SU-DHL-6 (cell line): ENCODE measurements around the gene CEND1.

Experiments used
- EZH2phosphoT487 ChIP-seq: fragments of 200-600 bp; sonication (generic), shearing (Covaris generic); conservative IDR thresholded peaks from 2 replicates; pipeline ENCODE4 v1.6.1; 2018; ENCODE audit warnings: mild to moderate bottlenecking, antibody characterized with exemption, low read length, moderate library complexity, mixed read lengths
- TF ChIP-seq, protein P1 (sequence below): fragments of 200-600 bp; sonication (generic); IDR thresholded peaks from one replicate; pipeline ENCODE4 v1.5.1; 2017; ENCODE audit warnings: antibody characterized with exemption, mild to moderate bottlenecking, low read length, moderate library complexity; ENCODE audit not compliant: insufficient read depth, poor library complexity, severe bottlenecking

DNA sequence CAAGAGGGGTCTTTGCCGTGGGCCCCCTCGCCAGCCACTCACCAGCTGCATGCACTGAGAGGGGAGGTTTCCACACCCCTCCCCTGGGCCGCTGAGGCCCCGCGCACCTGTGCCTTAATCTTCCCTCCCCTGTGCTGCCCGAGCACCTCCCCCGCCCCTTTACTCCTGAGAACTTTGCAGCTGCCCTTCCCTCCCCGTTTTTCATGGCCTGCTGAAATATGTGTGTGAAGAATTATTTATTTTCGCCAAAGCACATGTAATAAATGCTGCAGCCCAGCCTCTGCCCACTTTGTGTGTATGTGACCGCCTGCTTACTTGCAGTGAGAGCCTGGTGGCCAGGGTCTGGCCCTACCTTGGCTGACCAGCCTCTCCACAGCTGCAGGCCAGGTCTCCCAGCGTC, 35.1 kb upstream of the CEND1 start:
- TF ChIP-seq, protein P1, sequence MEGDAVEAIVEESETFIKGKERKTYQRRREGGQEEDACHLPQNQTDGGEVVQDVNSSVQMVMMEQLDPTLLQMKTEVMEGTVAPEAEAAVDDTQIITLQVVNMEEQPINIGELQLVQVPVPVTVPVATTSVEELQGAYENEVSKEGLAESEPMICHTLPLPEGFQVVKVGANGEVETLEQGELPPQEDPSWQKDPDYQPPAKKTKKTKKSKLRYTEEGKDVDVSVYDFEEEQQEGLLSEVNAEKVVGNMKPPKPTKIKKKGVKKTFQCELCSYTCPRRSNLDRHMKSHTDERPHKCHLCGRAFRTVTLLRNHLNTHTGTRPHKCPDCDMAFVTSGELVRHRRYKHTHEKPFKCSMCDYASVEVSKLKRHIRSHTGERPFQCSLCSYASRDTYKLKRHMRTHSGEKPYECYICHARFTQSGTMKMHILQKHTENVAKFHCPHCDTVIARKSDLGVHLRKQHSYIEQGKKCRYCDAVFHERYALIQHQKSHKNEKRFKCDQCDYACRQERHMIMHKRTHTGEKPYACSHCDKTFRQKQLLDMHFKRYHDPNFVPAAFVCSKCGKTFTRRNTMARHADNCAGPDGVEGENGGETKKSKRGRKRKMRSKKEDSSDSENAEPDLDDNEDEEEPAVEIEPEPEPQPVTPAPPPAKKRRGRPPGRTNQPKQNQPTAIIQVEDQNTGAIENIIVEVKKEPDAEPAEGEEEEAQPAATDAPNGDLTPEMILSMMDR = no peak
- no peak for TF ChIP-seq EZH2phosphoT487
